ENCODE data around the gene HMOX2.
A peak's percentile ranks its signal among the peaks of the same experiment; 100 is the strongest.

Gene HMOX2

GRCh38 chr16:4463522-4464163 is 12.6 kb upstream of the HMOX2 start:
- no peak for DNase-seq (ENCODE audit: low read depth)

GRCh38 chr16:4465977-4466779 is 10.0 kb upstream of the HMOX2 start:
- DNase-seq (ENCODE audit: low read depth): peak; percentile 26

GRCh38 chr16:4467916-4468315 is 8.3 kb upstream of the HMOX2 start:
- DNase-seq (ENCODE audit: low read depth): no peak

- DNase-seq (ENCODE audit: low read depth): no peak
Measured at GRCh38 chr16:4468972-4469371, 7.2 kb upstream of the HMOX2 start.

GRCh38 chr16:4471869-4472268 is 4.3 kb upstream of the HMOX2 start:
- DNase-seq (ENCODE audit: low read depth): no peak

- no peak for DNase-seq (ENCODE audit: low read depth)
Measured at GRCh38 chr16:4472880-4473279, 3.3 kb upstream of the HMOX2 start.

- DNase-seq (ENCODE audit: low read depth): peak; percentile 69
Measured at GRCh38 chr16:4474192-4474961, 1.8 kb upstream of the HMOX2 start, which contains the start of gene NMRAL1. Gene NMRAL1, minus strand, starts transcription at chr16:4474625. Its CDS starts 493 bp downstream, at chr16:4474132.

GRCh38 chr16:4477966-4478365 is 1.8 kb downstream of the HMOX2 start:
- DNase-seq (ENCODE audit: low read depth): no peak

GRCh38 chr16:4481526-4481925 is 5.3 kb downstream of the HMOX2 start:
- no peak for DNase-seq (ENCODE audit: low read depth)

- no peak for DNase-seq (ENCODE audit: low read depth)
Measured at GRCh38 chr16:4481963-4482362, 5.8 kb downstream of the HMOX2 start.

- no peak for DNase-seq (ENCODE audit: low read depth)
Measured at GRCh38 chr16:4486126-4486893, 10.1 kb downstream of the HMOX2 start.

GRCh38 chr16:4487955-4488498 is 11.8 kb downstream of the HMOX2 start:
- no peak for DNase-seq (ENCODE audit: low read depth)

- DNase-seq (ENCODE audit: low read depth): no peak
Measured at GRCh38 chr16:4488499-4488967, 12.3 kb downstream of the HMOX2 start.

GRCh38 chr16:4489030-4489429 is 12.8 kb downstream of the HMOX2 start:
- DNase-seq (ENCODE audit: low read depth): no peak

GRCh38 chr16:4491898-4492297 is 15.7 kb downstream of the HMOX2 start:
- no peak for DNase-seq (ENCODE audit: low read depth)

- DNase-seq (ENCODE audit: low read depth): no peak
Measured at GRCh38 chr16:4494746-4495490, 18.7 kb downstream of the HMOX2 start.

GRCh38 chr16:4495766-4496165 is 19.6 kb downstream of the HMOX2 start:
- DNase-seq (ENCODE audit: low read depth): no peak

GRCh38 chr16:4496305-4496704 is 20.1 kb downstream of the HMOX2 start:
- DNase-seq (ENCODE audit: low read depth): no peak

- no peak for DNase-seq (ENCODE audit: low read depth)
Measured at GRCh38 chr16:4498546-4499195, 22.5 kb downstream of the HMOX2 start.

GRCh38 chr16:4499196-4499555 is 23.0 kb downstream of the HMOX2 start:
- no peak for DNase-seq (ENCODE audit: low read depth)

Measured in stimulated activated CD4-positive, alpha-beta T cell treated with anti-CD3 and anti-CD28 coated beads, Interleukin-2, amount 100 ng/mL, for 4 hours (primary cell).